Subcutaneous adipose tissue (tissue), 4 donors: ENCODE results near the gene UIMC1. TPM values are rescaled to one million over a fixed set of nuclear protein-coding genes. Genes with fewer than 3 reads are reported as not detected.

ENCODE experiments used
- CTCF ChIP-seq: fragments of 450-650 bp; IDR thresholded peaks from one replicate; pipeline ENCODE4 v1.5.1; 2016; ENCODE audit warnings: low read depth, mild to moderate bottlenecking, control low read depth, antibody characterized with exemption, moderate library complexity
- total RNA-seq, 4 donors: library from RNA; depleted of rRNA; stranded (reverse); fragments of >200 nt; gene quantifications; one replicate each; pipeline ENCODE4 v1.1.0, GENCODE V29; 2016

The UIMC1 gene
- total RNA-seq = 10 to 100 TPM; 22.5 to 44.8 (median 30.5) TPM

DNA sequence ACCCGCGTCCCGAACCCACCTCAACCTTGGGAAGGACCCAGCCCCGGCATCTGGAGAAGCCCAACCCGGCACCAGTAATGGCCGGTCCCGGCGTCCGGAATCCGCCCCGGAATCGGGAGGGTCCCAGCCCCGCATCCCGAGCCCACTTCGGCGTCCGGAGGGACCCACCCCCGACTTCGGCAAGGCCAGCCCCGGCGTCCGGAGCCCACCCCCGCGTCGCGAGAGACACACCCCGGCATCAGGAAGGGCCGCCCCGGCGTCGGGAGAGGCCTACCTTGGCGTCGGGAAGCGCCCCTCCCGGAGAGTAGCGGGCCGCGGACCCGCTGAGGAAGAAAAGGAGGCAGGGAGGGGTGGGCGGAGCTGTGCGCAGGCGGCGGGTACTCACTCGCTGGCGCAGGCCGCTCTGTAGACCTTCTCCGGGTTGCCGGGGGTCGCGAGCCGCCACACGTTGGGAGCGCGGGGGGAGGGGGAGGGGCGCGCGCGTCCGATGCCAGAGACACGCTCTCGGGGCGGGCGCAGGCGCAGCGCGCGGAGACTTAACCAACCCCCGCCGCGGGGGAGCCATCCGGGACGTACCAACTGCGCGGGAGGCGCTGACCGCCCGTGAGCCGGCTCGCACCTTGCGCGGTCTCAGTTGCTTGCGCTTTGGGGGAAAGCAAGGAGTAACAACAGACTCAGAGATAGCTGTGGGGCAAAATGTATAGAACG is at the start of gene UIMC1:
TSS of gene UIMC1 (minus strand) at position 515 of the 708 bp plus-strand sequence. CDS start 24,164 bp downstream, outside the sequence.
- TF ChIP-seq CTCF = no peak

DNA sequence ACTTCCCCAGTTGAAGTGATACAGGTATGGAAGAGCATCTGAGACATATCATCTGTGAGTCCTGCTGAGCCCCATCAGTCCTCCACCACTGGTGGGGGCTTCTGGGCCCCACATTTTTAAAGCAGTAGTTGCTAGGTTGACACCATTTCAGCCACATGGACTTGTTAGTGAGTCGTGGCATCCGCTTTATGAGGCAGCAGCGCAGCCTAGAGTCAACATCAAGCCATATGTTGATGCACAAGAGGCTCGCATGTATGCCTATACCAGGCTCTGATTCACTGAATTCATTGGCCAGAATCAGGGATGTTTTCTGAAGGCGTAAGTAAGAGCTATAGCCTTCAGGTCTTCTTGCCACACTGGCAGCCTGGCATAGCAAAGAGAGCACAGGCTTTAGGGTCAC is 42.7 kb upstream of the UIMC1 start:
- no peak for TF ChIP-seq CTCF

- no peak for TF ChIP-seq CTCF
Measured at GRCh38 chr5:177045631-177046030, 39.1 kb upstream of the UIMC1 start.

DNA sequence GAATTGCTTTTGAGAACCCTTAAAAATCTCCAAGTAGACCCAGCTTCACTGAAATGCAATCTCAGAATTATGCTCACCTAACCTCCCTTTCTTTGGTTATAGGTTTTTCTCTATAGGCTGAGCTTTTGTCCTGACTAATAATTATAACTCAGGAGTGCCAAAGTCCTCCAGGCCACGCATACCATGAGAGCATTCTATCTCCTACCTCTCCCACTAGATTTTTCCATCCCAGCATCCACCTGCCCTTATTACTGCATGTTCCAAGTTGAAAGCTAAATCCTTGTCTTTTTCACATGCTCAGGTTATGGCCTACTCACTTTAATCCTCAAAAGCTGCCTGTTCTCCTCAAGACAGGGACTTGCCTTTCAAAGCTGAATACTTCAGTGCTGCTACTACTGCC is 38.1 kb upstream of the UIMC1 start:
- no peak for TF ChIP-seq CTCF

- no peak for TF ChIP-seq CTCF
Measured at GRCh38 chr5:177043958-177044357, 37.4 kb upstream of the UIMC1 start.

DNA sequence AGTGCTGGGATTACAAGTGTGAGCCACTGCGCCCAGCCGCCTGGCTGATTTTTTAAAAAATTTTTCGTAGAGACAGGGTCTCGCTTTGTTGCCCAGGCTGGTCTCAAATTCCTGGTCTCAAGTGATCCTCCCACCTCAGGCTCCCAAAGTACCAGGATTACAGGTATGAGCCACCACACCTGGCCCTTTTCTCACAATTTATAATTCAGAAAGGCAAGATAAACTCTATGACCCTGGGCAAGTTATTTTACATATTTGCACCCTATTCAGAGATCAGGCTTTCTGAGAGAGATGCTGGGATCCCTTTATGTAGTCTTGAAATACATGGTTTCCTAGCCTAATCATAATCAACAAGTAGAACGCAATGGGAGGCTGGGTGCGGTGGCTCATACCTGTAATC is 36.5 kb upstream of the UIMC1 start:
- no peak for TF ChIP-seq CTCF

- TF ChIP-seq CTCF = no peak
Measured at GRCh38 chr5:177041936-177042335, 35.4 kb upstream of the UIMC1 start.
